Stimulated activated CD4-positive, alpha-beta T cell treated with anti-CD3 and anti-CD28 coated beads, Interleukin-2, amount 100 ng/mL, for 48 hours (primary cell): ENCODE results near the gene ADCY3.

Experiments used
- DNase-seq, 2 donors: peaks; one replicate each; pipeline ENCODE4 v3.0.0-alpha.2; 2020

ADCY3 gene

GRCh38 chr2:24872344-24873115, 47.5 kb downstream of the ADCY3 start:
- no peak for DNase-seq

- DNase-seq = no peak
These were observed 48.1 kb downstream of the ADCY3 start for GRCh38 chr2:24871852-24872333.

GRCh38 chr2:24870891-24871705, 48.9 kb downstream of the ADCY3 start:
- DNase-seq = no peak

- DNase-seq = no peak
These were observed 49.6 kb downstream of the ADCY3 start for GRCh38 chr2:24870440-24870839.

- DNase-seq = no peak
These were observed 53.1 kb downstream of the ADCY3 start for GRCh38 chr2:24866946-24867345.

GRCh38 chr2:24863641-24864040, 56.4 kb downstream of the ADCY3 start:
- DNase-seq = no peak

GRCh38 chr2:24861500-24861899, 58.5 kb downstream of the ADCY3 start:
- no peak for DNase-seq

GRCh38 chr2:24860631-24861030, 59.4 kb downstream of the ADCY3 start:
- no peak for DNase-seq

GRCh38 chr2:24859968-24860600, 60.0 kb downstream of the ADCY3 start:
- no peak for DNase-seq

GRCh38 chr2:24858996-24859395, 61.0 kb downstream of the ADCY3 start:
- DNase-seq = no peak

GRCh38 chr2:24857746-24858145, 62.3 kb downstream of the ADCY3 start:
- no peak for DNase-seq

GRCh38 chr2:24856791-24857211, 63.2 kb downstream of the ADCY3 start:
- no peak for DNase-seq

- DNase-seq = no peak
These were observed 64.3 kb downstream of the ADCY3 start for GRCh38 chr2:24855726-24856125.

GRCh38 chr2:24855022-24855622, 64.9 kb downstream of the ADCY3 start:
- no peak for DNase-seq

- no peak for DNase-seq
These were observed 66.0 kb downstream of the ADCY3 start for GRCh38 chr2:24853996-24854395.

GRCh38 chr2:24853046-24853445, 67.0 kb downstream of the ADCY3 start:
- DNase-seq = no peak

GRCh38 chr2:24852431-24853020, 67.5 kb downstream of the ADCY3 start:
- DNase-seq = no peak

GRCh38 chr2:24852026-24852425, 68.0 kb downstream of the ADCY3 start:
- no peak for DNase-seq

GRCh38 chr2:24850944-24851343, 69.1 kb downstream of the ADCY3 start:
- DNase-seq = no peak

GRCh38 chr2:24845691-24846090, 74.3 kb downstream of the ADCY3 start:
- DNase-seq = no peak

GRCh38 chr2:24844023-24844685, 75.9 kb downstream of the ADCY3 start:
- DNase-seq = no peak

- DNase-seq = no peak
These were observed 76.6 kb downstream of the ADCY3 start for GRCh38 chr2:24843330-24843860.
